Hindlimb muscle (tissue), 1 donor: Measurements from ENCODE around the gene KCNN3. TPM values are rescaled to one million over a fixed set of nuclear protein-coding genes. Genes with fewer than 3 reads are reported as not detected.
A peak's percentile ranks its signal among the peaks of the same experiment; 100 is the strongest.

Experiments used
- DNase-seq: peaks from one replicate; pipeline ENCODE4 v3.0.0-alpha.2; 2013
- polyA plus RNA-seq: library from polyadenylated mRNA; unstranded; fragments of 120-200 nt; gene quantifications from one replicate; pipeline ENCODE4 v1.2.1, GENCODE V29; 2013; ENCODE audit not compliant: insufficient read length

KCNN3 gene
- polyA plus RNA-seq, 1 donor = 11.8 TPM

DNA sequence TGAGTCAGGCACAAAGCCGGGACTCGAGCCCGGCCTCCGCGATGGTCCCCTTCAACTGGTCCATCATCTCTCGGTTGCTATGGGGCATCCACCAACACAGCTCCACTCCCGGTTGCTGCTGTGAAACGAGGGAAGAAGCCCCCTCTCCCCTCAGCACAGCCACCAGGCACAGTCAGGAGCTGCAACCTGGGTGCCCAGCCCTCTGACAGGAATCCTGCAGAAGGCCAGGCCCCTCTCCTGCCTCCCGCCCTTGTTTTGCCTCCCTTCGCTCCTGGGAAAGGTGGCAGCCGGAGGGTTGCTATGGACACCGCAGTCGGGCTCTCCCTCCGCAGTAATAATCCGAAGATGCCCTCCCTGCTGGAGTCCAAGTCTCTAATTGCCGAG lies 8.9 kb upstream of the KCNN3 start:
- DNase-seq = no peak

DNA sequence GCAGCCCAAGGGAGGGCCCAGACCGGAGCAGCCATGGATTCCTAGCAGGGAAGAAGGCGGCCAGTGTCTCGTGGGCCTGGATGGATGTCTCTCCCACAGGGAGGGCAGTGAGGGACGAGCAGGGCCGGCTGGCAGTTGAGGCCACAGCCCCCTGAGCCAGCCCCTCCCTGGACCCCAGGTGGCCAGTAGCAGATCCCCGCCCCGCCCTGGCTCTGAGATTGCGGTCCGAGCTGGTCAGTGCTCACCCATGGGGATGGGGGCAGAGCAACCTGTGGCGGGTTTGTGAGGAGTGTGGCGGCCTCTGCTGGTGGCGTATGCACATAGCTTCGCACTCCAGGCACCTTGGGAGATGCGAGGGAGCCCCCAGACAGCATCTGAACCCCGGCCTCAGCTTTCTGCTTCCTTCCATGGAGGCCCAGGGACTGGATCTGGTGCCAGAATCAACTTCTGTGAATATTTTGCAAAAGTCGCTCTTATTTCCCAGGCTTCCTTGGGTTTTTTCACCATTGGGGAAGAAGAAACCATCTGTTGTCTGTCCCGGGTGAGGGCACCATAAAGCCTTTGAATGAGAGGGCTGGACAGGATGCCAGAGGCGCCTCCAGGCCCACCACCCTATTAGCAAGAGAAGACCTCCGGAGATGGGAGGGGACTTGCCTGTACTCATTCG lies 8.4 kb upstream of the KCNN3 start:
- DNase-seq = no peak

DNA sequence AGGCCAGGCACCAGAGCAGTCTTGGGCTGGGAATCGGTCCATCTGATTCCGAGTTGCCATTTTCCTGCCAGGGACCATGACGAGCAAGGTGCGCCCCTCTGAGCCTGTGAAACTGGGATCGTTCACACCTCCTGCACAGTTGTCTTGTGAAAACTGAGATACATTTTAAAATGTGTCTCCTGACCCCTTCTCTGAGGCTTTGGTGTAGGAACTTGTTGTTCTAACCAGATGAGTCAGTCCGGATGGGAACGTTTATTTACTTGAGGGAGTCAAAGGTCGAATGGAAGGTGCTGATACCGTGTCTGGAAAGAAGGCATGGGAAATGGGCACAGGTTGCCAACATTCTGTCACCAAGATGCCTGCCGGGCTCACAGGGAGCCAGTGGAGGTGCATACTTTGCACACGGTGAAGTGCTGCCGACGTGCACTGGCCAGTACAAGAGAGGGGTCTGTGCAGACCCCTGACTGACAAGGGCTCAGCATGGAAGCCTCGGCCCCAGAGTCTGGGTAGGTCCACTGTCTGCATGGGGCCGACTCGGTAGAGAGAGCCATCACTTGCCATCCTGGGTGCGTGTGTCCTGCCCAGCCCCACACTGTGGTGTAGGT lies 7.4 kb upstream of the KCNN3 start:
- no peak for DNase-seq

DNA sequence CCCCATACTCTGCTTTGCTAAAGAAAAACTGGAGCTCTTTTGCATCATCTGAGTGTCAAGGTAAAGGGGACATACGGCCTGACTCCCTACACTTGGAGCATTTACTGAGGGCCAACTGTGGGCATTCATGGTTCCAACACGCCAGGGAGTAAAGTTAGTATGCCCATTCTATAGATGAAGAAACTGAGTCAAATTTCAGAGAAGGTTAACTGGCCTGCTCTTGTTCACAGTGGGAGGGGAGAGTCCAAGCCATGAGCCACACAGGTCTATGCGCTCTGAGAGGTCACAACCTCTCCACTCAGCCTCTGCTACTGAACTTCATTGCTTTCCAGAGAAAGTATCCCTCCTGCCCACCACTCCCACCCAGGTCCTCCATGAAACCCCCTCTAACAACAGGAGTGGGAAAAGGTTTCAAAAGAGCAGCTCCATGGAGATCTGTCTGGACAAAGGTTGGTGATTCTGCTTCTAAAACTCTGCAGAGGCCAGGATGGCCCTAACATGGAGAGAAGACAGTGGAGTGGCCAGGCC lies 6.8 kb upstream of the KCNN3 start:
- DNase-seq = no peak

DNA sequence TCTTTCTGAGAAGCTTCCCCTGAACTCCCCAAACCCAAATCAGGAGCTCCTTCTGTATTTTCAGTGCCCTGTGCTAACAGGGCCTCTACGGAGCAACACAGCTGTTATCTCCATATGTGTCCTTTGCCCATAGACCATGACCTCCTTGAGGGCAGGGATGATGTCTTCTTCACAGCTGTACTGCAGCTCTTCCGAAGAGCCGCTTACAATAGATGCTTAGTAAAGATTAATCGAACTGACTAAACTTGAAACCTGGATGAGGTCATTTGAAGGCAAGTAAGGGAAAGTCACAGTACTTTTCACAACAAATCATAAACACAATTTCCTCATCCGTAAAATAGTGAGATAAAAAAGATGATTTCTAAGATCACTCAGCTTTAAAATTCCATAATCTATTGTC lies 4.4 kb upstream of the KCNN3 start:
- DNase-seq = no peak

DNA sequence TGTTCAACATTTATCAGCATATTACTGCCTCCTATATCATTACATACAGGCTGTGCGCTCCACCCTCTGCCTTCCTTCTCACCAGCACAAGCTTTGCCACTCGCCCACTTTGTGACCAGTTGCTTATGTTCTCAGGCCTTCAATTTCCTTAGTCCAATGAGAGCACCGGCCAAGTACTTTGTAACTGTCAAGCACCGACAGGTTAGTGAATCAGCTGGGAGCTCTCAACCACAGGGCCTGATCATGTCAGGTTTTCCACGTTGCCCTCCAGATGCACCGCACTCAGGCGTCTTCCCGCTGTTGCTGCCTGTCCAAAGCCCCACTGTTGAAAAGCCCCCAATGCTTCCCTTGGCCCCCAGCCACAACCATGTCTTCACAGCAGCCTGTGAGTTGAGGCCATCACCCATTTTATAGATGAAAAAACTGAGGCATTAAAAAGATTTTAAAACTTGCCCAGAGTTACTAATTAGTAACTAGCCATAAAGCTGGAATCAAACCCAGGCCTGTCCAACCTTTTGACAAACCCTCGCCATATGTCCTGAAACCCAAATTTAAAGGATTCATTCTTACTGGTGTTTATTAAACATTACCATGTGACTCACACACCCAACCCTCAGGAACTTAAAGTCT lies 3.4 kb upstream of the KCNN3 start:
- DNase-seq = no peak

DNA sequence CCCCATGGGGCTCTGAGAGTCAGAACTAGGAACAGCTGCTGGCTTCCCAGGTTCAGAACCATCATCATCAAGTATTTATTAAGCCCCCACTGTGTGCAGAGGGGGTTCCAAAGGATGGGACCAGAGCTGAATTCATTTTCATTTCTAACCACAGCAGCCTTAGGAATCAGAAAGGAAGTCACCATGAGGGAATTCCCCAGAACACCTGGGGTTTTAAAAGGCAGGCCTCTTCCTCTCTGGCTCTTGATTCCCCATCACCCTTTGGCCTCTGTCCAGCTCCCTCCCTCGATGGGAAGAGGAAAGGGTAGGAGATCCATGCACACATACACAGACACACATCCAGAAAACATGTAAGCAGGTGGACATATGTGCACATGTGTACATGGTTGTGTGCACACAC lies 1.3 kb upstream of the KCNN3 start:
- DNase-seq = no peak

DNA sequence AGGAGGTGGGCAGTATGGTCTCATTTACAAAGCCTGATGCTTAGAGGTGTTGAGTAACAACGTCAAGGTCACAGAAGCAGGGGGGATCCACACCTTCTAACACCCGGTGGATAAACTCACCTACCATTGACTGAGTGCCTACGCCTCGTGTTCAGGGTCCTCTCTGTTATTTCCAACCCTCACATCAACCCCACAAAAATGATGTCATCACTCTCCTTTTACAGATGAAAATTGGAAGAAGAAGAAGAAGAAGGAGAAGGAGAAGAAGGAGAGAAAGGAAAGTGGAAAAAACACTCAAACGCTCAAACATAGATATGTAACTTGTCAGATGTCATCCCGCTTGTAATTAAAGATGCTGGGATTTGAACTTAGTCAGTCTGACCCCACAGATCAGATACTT lies 653 bp upstream of the KCNN3 start:
- DNase-seq = no peak

DNA sequence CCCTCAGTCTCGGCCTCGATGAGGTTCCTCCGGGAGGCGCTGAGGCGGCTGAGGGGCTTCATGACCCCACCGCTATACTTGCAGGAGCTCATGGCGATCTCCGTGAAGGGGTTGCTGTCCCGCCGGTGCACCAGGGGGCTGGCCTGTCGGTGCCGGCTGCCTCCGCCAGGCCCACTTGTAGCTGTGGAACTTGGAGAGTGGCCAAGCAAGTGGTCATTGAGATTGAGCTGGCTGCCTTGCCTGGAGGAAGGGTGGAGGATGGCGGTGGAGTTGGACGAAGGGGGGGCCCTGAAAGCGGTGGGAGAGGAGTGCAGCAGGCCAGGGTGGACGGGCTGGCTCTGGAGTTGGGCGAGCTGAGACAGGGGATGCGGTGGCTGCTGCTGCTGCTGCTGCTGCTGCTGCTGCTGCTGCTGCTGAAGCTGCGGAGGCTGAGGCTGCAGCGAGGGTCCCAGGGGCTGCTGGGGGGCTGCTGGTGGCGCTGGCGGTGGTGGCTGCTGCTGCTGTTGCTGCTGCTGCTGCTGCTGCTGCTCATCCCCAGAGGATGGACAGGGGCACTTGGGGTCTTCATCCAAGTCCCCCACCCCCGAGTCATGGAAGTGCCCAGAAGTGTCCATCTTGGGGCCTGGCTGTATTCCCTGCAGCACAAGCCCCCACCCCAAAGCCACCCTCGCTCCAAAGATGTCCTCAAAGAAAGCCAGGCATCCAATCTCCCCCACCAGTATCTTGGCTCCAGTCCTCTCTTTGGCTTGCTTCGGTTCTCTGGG lies 548 bp downstream of the KCNN3 start:
- DNase-seq = peak; percentile 64

DNA sequence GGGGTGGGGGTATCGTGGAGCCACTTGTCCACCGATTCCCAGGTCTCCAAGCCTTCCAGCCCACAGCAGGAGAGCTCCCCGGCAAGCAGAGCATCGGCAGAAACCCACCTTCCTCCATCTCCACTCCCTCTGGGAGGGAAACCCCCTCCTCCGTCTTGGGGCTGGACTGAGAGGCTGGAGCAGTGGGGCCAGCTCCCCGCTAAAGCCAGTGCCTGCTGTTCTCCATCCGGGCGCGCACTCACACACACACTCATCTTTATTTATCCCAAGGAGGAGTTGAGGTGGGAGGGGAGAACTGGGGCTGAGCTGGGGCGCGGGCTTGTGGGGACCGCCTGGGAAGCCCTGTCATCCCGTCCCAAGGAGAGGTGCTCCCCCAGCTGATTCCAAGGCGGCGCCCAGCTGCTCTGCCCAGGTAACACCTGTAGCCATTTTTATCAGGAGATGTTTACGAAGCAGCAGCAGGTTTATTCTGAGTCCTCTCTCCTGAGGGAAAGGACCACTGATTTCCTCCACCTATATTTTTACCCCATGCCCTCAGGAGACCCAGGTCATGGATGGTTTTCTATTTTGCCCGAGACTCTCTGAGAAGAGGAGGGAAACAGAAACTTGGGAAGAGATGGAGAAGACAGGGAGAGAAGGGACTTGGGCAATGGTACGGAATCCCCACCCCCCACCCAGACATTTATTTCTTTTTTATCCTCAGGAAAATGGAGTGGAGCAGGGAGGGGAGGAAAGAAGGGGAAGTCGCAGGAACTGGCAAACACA lies 2.1 kb downstream of the KCNN3 start:
- no peak for DNase-seq

DNA sequence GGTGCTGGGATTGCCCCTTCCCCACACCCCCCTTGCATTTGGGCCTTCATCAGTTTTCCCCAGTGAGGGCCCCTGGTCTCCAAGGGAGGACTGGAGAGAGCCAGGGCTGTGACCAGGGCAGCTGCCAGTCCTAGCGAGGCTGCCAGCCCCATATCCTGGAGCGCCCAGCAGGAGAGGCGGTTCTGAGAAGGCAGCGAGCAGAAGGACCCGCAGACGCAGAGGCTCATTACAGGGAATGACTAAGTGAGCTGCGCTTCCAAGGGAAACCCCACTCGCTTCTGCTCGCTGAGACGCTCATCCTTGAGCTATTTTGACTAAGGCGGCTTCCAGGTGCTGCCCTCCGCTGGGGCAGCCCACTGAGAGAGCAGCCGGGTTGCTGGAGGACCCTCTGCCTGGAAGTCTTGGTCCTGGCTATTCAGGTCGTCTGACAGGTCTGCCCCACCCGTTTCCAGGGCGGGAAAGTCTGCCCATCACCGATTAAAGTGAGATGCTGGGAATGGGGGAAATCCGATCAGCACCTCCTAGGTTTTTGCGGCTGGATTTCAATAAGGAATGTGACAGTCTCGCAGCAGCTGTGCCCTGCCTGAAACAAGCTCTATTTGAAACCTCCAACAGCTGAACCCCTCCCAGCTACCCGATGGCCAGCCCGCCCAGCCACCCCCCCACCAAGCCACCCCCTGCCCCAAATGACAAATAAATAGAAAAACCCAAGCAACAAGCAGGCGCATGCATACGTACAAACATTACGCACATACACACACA lies 2.8 kb downstream of the KCNN3 start:
- no peak for DNase-seq

DNA sequence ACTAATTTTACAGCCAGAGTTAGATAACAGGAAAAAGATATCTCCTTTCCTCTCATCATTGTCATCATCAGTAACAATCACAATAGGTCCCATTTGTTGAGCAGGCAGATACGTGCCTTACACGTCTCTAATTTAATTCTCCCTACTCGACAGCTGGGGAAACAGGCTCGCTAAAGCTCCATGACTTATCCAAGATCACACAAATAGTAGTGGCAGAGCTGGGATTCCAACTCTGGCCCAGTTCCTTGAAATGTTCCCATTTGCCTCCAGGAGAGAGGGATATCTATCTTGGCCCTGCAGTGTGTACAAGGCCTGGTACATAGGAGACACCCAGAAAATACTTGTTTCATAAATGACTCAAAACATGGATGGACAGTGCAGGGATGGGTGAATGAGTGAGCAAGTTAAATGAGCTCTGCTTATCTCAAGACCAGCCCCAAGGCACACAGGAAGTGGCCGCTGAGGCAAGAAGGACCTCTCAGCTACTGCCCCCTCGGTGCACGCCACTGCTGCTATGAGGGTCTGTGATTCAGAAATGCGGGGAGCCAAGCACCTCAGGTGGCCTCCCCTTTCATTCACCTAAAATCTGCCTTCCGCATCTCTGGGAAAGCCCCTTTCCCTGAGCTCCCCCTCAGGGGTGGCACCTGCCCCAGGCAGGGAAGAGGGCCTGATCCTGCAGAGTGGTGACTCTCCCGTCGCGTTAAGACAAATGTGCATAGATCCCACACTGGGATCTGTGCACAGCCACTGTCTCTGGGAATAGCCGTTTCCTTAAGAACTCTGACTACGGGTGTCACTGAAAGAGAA lies 3.6 kb downstream of the KCNN3 start:
- no peak for DNase-seq

DNA sequence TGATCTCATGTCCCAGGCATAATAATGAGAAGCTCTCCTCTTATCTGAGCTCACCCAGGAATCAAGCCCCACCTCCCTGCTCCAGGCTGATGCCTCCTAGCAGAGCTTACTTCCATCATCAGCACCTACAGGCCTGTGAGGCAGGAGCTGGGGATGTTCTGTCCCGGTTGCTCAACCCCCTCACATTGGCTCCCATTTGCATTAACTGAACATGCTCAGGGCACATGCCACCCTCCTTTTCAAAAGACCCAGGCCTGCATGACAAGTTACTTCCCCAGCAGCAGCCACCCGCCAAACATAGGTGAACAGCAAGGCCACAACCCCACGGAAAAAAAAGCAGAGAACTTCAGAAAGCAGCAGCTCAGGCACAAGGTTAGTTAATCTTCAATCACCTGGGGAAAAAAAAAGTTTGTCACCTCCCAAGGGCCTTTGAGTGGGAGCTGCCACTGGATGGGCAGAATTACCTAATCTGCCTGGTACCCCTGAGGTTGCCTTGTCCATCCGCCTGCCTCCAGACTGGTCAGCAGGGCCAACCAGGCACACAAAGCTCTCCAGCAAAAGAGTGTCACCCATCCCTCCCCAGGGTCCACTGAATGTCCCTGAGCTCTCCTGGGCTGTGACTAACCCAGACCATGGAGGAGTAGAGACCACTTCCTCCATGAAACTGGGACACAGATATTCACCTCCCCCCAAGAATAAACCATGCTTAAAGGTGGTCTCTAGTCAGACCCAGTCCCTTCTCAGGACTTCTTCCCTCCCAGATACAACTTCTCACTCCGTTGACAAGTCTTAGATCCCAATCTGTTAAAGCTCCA lies 4.4 kb downstream of the KCNN3 start:
- DNase-seq = no peak

DNA sequence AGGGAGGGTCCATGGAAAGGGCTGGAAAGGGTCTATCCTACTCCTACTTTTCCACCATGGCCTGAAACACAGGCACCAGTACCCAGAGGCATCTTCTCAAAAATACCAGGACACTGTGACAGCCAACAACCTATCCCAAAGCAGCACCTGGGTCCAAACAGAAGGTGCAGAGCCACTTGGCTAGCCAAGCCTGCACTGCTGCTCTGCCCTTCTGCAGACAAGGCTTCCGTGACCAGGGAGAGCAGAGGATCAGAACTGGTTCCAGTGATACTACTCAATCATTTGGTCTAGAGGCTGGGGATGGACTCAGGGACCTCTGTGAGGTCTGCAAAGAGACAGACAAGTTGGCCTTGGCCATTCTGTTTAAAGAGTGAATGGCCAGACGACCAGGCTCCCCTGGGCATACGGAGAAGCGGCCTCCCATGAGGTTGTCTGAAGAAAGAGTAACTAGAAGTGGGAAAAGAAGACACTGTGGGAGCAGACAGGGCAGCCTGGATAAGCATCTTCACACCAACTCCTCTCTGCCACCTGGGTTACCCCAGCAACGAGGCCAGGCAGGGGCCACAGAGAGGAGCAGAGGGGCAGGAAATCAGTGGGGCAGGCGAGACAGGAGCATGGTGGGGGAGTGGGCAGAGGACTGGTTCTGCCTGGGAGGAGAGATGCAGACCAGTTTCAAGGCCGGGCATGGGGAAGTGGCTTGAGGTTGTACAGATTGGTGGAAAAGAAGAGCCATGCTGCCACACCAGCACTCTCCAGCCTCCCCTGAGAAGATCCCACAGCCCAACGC lies 5.7 kb downstream of the KCNN3 start:
- DNase-seq = no peak

DNA sequence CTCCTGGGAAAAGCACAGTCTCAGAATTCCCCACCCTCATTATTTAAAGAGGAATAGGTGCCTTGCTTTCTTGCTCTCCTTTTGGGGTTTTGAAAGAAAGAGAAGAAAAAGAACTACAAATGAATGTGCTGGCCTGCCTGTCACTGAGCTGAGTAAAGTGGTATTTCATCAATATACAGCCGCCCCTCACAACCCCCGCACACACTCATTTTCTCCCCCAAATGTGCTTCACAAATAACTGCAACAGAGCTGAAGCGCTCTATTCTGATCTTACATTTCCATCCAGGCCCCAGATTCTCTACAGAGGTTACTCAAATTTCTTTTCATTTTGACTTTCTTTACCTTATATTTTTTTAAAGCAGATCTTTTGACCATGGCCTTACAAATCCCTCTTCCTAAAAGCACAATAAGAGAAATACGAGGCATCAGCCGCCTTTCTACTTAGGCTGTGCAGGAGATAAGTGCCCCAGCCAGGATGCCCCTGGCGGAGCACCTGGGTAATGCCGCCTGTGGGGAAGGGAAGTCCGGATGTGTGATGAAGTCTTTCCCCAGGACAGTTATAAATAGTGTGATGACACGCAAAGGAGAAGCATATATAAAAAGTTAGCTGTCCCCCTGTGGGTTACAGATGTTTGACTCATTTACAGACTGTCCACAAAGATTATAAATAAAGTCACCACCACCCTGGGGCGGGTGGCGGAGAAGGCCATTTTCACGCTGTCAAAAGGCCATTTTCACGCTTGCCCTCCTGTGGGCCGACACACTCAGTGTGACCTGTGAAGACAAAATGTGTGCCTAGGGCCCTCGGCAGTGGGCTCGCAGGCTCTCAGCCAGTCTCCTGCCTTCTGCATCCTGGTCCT lies 6.5 kb downstream of the KCNN3 start:
- no peak for DNase-seq

DNA sequence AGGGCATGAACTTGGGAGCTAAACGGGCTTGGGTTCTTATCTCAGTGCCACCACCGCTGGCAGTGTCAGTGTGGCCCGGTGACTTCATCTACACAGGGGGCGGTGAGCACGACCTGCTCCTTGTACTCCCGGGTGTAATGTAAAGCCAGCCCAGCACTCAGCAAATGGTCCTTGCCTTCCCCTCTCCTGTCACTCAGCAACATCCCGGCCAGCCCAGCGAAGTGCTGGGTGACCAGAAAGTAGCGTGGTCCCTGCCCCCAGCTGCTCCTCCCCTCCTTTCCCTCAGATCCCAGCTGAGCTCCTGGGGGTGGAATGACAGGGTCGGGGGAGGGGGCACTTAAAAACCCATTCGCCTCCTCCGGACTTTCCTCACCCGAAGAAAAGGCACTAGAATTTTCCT lies 7.2 kb downstream of the KCNN3 start:
- no peak for DNase-seq

DNA sequence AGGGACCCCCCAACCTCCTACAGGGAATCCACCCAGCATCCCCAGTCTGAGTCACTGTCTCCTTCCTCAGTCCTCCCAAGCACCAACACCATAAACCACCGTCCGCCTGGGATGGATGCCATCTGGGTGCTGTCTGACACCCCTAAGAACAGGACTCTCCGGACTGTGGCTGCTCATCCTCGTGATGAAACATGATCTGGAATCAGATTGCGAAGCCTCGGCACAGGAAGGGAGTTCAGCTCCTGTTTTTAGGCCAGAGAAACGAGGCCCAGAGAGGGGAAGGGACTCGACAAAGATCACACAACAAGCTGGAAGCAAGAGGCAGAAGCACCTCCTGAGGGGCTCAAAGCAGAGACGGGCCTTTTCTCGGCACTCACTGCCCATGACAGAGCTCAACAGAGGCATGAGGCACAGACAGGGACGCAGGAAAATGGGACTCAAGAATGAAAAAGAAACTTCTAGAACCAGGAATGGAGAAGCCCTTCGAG lies 8.4 kb downstream of the KCNN3 start:
- no peak for DNase-seq
